ENCODE measurements around the gene RNF130.

RNF130 gene

GRCh38 chr5:179908528-179908927, 163.0 kb downstream of the RNF130 start:
- no peak overlapping the region for H3K4me3 ChIP-seq (ENCODE audit: control insufficient read depth, low read depth, low read length)
- no peak for DNase-seq (ENCODE audit: low read depth)
- peak; percentile 15 for TF ChIP-seq CTCF (conservative IDR thresholded peaks at IDR 0.05; ENCODE audit: control insufficient read depth, insufficient read depth, low read depth, low read length)

DNA sequence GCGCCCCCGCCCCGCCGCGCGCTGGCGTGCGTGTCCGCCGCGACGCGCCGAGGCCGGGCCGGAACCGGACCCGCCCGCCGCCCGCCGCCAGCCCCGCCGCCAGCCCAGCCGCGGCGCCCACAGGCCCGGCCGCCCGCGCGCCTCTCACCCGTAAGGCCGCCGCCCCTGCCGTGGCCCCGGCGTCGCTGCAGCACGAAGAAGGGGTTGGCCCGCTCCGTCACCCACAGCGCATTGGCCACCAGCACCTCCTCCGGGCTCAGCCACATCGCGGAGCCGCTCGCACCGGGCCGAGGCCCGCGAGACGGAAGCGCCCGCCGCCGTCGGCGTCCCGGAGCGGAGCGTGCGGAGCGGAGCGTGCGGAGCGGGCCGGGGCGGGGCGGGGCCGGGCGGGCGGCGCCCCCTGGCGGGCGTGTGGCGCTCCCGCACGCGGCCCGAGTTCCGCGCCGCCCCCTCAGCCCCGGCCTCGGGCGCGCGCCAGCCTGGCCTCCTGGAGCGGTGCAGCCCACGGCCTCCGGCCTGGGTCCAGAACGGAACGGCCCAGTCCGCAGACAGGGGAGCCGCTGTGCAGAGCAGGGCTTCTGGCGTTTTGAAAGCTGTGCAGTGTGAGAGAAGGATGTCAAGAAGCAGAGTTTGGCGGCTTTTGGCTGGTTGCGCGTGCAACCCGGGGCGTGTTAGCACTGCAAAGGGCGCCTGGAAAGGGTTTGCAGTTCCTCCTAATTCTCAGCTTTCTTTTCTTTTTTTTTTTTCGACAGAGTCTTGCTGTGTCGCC, 163.8 kb downstream of the RNF130 start, which contains the start of gene TBC1D9B:
TBC1D9B (minus strand) TSS at position 342 of the 769 bp plus-strand sequence; CDS start at position 266, 76 bp downstream.
- peak; percentile 58 for DNase-seq (ENCODE audit: low read depth)
- no peak for TF ChIP-seq CTCF (conservative IDR thresholded peaks at IDR 0.05; ENCODE audit: control insufficient read depth, insufficient read depth, low read depth, low read length)
- H3K4me3 ChIP-seq (ENCODE audit: control insufficient read depth, low read depth, low read length) = peak within 1 kb of the TSS; percentile 76

GRCh38 chr5:179906795-179907555, 164.6 kb downstream of the RNF130 start:
- TF ChIP-seq CTCF (conservative IDR thresholded peaks at IDR 0.05; ENCODE audit: control insufficient read depth, insufficient read depth, low read depth, low read length) = no peak
- peak; percentile 33 for DNase-seq (ENCODE audit: low read depth)
- H3K4me3 ChIP-seq (ENCODE audit: control insufficient read depth, low read depth, low read length) = peak overlapping the region; percentile 76

GRCh38 chr5:179906294-179906794, 165.2 kb downstream of the RNF130 start:
- DNase-seq (ENCODE audit: low read depth) = no peak
- TF ChIP-seq CTCF (conservative IDR thresholded peaks at IDR 0.05; ENCODE audit: control insufficient read depth, insufficient read depth, low read depth, low read length) = no peak
- H3K4me3 ChIP-seq (ENCODE audit: control insufficient read depth, low read depth, low read length) = peak overlapping the region; percentile 76

GRCh38 chr5:179905161-179905560, 166.4 kb downstream of the RNF130 start:
- DNase-seq (ENCODE audit: low read depth) = no peak
- TF ChIP-seq CTCF (conservative IDR thresholded peaks at IDR 0.05; ENCODE audit: control insufficient read depth, insufficient read depth, low read depth, low read length) = no peak
- no peak overlapping the region for H3K4me3 ChIP-seq (ENCODE audit: control insufficient read depth, low read depth, low read length)

Measured in fibroblast of mammary gland (primary cell).